ENCODE data around the gene ZNF488. TPM values are rescaled to one million over a fixed set of nuclear protein-coding genes. Genes with fewer than 3 reads are reported as not detected.

ZNF488 gene
- total and polyA plus RNA-seq, 10 of the 15 experiments (the other 5 are each of a cell fraction or from before 2014, with no cell fraction given), result not detected

GRCh38 chr10:47418966-47419365 lies 34.9 kb upstream of the ZNF488 start:
- in situ Hi-C loops (cut with MboI) (no loop called here), intact Hi-C loops (cut with micrococcal nuclease; ENCODE audit: unreplicated experiment) (no loop called here)
- no peak overlapping the region for H3K4me3 ChIP-seq
- ChIA-PET CTCF (no interaction called here), RAD21 (ENCODE audit: unreplicated experiment) (no interaction called here), SMC1A (ENCODE audit: uncharacterized antibody, unreplicated experiment) (no interaction called here), POLR2A (no interaction called here)
- no peaks in the 10 kb centered on the region for H3K9me3 ChIP-seq (replicated peaks; ENCODE audit: control insufficient read depth, insufficient read depth, low read length)
- H3K4me1 ChIP-seq (ENCODE audit: control insufficient read depth, insufficient read depth, low read length), result no peaks in the 10 kb centered on the region
- BruUV-seq (replicated peaks), result no TSS peak
- no peaks in the 10 kb centered on the region for H3K79me2 ChIP-seq (ENCODE audit: control insufficient read depth, insufficient read depth, low read length)
- FAIRE-seq, result no peak
- WGBS (ENCODE audit: insufficient coverage, insufficient replicate concordance, low lambda C conversion rate, missing lambda C conversion rate), result 4% methylated on average over 4 of the region's 4 CpGs
- no peaks in the 10 kb centered on the region for H3K36me3 ChIP-seq (ENCODE audit: control insufficient read depth in 2 of 2, insufficient read depth in 2 of 2, low read length in 1 of 2)
- no peak overlapping the region for H3K9ac ChIP-seq (ENCODE audit: control insufficient read depth, insufficient read depth, low read length)
- TF ChIP-seq PAX8 (IDR thresholded peaks at IDR 0.05) (no peak), CREM (IDR thresholded peaks at IDR 0.05; ENCODE audit: low read depth) (no peak), MEF2B (IDR thresholded peaks at IDR 0.05; ENCODE audit: partially characterized antibody, poor library complexity, severe bottlenecking) (no peak), HCFC1 (IDR thresholded peaks at IDR 0.05; ENCODE audit: low read length) (no peak), TARDBP (IDR thresholded peaks at IDR 0.05; ENCODE audit: borderline replicate concordance) (no peak), E2F4 (IDR thresholded peaks at IDR 0.05; ENCODE audit: low read depth, low read length) (no peak), FOXK2 (IDR thresholded peaks at IDR 0.05) (no peak), ZNF207 (IDR thresholded peaks at IDR 0.05; ENCODE audit: borderline replicate concordance) (no peak), CBX5 (IDR thresholded peaks at IDR 0.05; ENCODE audit: low read depth) (no peak), SMAD1 (IDR thresholded peaks at IDR 0.05; ENCODE audit: low read depth, partially characterized antibody) (no peak), RCOR1 (conservative IDR thresholded peaks at IDR 0.05; ENCODE audit: low read depth, low read length) (no peak), ZZZ3 (IDR thresholded peaks at IDR 0.05; ENCODE audit: control insufficient read depth, insufficient read length, low read depth) (no peak), NFXL1 (IDR thresholded peaks at IDR 0.05; ENCODE audit: borderline replicate concordance) (no peak), IKZF2 (IDR thresholded peaks at IDR 0.05) (no peak), CUX1 (IDR thresholded peaks at IDR 0.05; ENCODE audit: insufficient replicate concordance, low read depth, low read length) (no peak), LARP7 (IDR thresholded peaks at IDR 0.05) (no peak), ASH2L (IDR thresholded peaks at IDR 0.05; ENCODE audit: borderline replicate concordance, low read depth) (no peak)
- no peaks in the 10 kb centered on the region; a peak in 2 of 4 replicates for H3K27me3 ChIP-seq (replicated peaks in 1 of 2; ENCODE audit: control insufficient read depth in 2 of 2, insufficient read depth in 2 of 2, low read length in 1 of 2)
- no peak overlapping the region for H3K27ac ChIP-seq (ENCODE audit: control insufficient read depth, insufficient read depth)
- H4K20me1 ChIP-seq (ENCODE audit: control insufficient read depth, insufficient read depth), result no peaks in the 10 kb centered on the region
- no peak overlapping the region for H2AFZ ChIP-seq (ENCODE audit: control insufficient read depth, low read depth, low read length)
- ATAC-seq, result no peak
- no peak for DNase-seq (ENCODE audit: low read depth, low spot score)
- no peak overlapping the region for H3K4me2 ChIP-seq (ENCODE audit: control insufficient read depth, insufficient read depth)
